ENCODE results near the gene WSCD2.

Gene WSCD2

GRCh38 chr12:108146035-108146893 lies 17.2 kb downstream of the WSCD2 start:
- Histone ChIP-seq H3K9ac (no peak overlapping the region), H3K27me3 (no peaks in the 10 kb centered on the region), H3K4me3 (no peak overlapping the region), H3K27ac (no peak overlapping the region), H3K4me2 (no peak overlapping the region), H3K9me3 (replicated peaks in 1 of 11) (no peaks in the 10 kb centered on the region), H3K4me1 (peaks cover 0 to under 1% (median 0%) of the 10 kb centered on the region in 10 experiments; a peak in 1 of 20 replicates), H3K36me3 (no peaks in the 10 kb centered on the region), H4K20me1 (no peaks in the 10 kb centered on the region; a peak in 1 of 22 replicates)
- no peak for TF ChIP-seq Cebpa-rat (IDR thresholded peaks at IDR 0.05)

GRCh38 chr12:108147279-108147678 lies 18.2 kb downstream of the WSCD2 start:
- Histone ChIP-seq H3K36me3 (no peaks in the 10 kb centered on the region), H3K4me2 (no peak overlapping the region), H3K27ac (no peak overlapping the region), H3K9me3 (replicated peaks in 1 of 11) (no peaks in the 10 kb centered on the region), H3K9ac (no peak overlapping the region), H4K20me1 (no peaks in the 10 kb centered on the region; a peak in 1 of 22 replicates), H3K27me3 (no peaks in the 10 kb centered on the region), H3K4me1 (peaks cover 0 to 10% (median 0%) of the 10 kb centered on the region in 10 experiments; a peak in 7 of 20 replicates), H3K4me3 (no peak overlapping the region)
- TF ChIP-seq Cebpa-rat (IDR thresholded peaks at IDR 0.05) = no peak

GRCh38 chr12:108148521-108149074 lies 19.5 kb downstream of the WSCD2 start:
- Histone ChIP-seq H3K4me2 (no peak overlapping the region), H3K36me3 (no peaks in the 10 kb centered on the region), H3K4me1 (peaks cover 0 to 11% (median 0%) of the 10 kb centered on the region in 10 experiments; a peak in 7 of 20 replicates), H3K27ac (no peak overlapping the region), H3K27me3 (no peaks in the 10 kb centered on the region), H3K9me3 (replicated peaks in 1 of 11) (no peaks in the 10 kb centered on the region), H4K20me1 (no peaks in the 10 kb centered on the region), H3K4me3 (no peak overlapping the region), H3K9ac (no peak overlapping the region)
- no peak for TF ChIP-seq Cebpa-rat (IDR thresholded peaks at IDR 0.05)

- H3K36me3 ChIP-seq = no peaks in the 10 kb centered on the region
- H3K27me3 ChIP-seq = no peaks in the 10 kb centered on the region
- no peak overlapping the region for H3K27ac ChIP-seq
- H3K4me2 ChIP-seq = no peak overlapping the region
- H3K9ac ChIP-seq = no peak overlapping the region
- TF ChIP-seq Cebpa-rat (IDR thresholded peaks at IDR 0.05) = no peak
- H3K9me3 ChIP-seq (replicated peaks in 1 of 11) = no peaks in the 10 kb centered on the region
- H4K20me1 ChIP-seq = no peaks in the 10 kb centered on the region
- H3K4me3 ChIP-seq = no peak overlapping the region
- peaks cover 0 to 11% (median 0%) of the 10 kb centered on the region in 10 experiments; a peak in 7 of 20 replicates for H3K4me1 ChIP-seq
Observed at GRCh38 chr12:108150436-108150835, 21.3 kb downstream of the WSCD2 start.

GRCh38 chr12:108151533-108152169 lies 22.6 kb downstream of the WSCD2 start:
- no peak overlapping the region for H3K9ac ChIP-seq
- H3K27ac ChIP-seq = no peak overlapping the region
- peaks cover 0 to 11% (median 0%) of the 10 kb centered on the region in 10 experiments; a peak in 7 of 20 replicates for H3K4me1 ChIP-seq
- peak overlapping the region in 5 of 11 experiments; percentile 13 to 30 (median 22); a peak in 8 of 22 replicates for H3K4me2 ChIP-seq
- no peaks in the 10 kb centered on the region for H3K9me3 ChIP-seq (replicated peaks in 1 of 11)
- no peaks in the 10 kb centered on the region for H3K36me3 ChIP-seq
- no peak overlapping the region for H3K4me3 ChIP-seq
- TF ChIP-seq Cebpa-rat (IDR thresholded peaks at IDR 0.05) = no peak
- H4K20me1 ChIP-seq = no peaks in the 10 kb centered on the region
- no peaks in the 10 kb centered on the region for H3K27me3 ChIP-seq

- no peak overlapping the region for H3K9ac ChIP-seq
- no peak overlapping the region for H3K4me3 ChIP-seq
- no peak for TF ChIP-seq Cebpa-rat (IDR thresholded peaks at IDR 0.05)
- no peaks in the 10 kb centered on the region for H3K9me3 ChIP-seq (replicated peaks in 1 of 11)
- peak overlapping the region in 5 of 11 experiments; percentile 13 to 30 (median 22); a peak in 5 of 22 replicates for H3K4me2 ChIP-seq
- no peaks in the 10 kb centered on the region for H3K27me3 ChIP-seq
- H3K4me1 ChIP-seq = peaks cover 0 to 11% (median 0%) of the 10 kb centered on the region in 10 experiments; a peak in 7 of 20 replicates
- no peaks in the 10 kb centered on the region for H4K20me1 ChIP-seq
- H3K27ac ChIP-seq = no peak overlapping the region
- no peaks in the 10 kb centered on the region for H3K36me3 ChIP-seq
Observed at GRCh38 chr12:108152170-108152538, 23.1 kb downstream of the WSCD2 start.

GRCh38 chr12:108156717-108157116 lies 27.6 kb downstream of the WSCD2 start:
- H3K9me3 ChIP-seq (replicated peaks in 1 of 11) = peaks cover 0 to 10% (median 0%) of the 10 kb centered on the region in 11 experiments; a peak in 4 of 22 replicates
- TF ChIP-seq Cebpa-rat (IDR thresholded peaks at IDR 0.05) = no peak
- no peaks in the 10 kb centered on the region for H4K20me1 ChIP-seq

GRCh38 chr12:108157870-108158459 lies 28.9 kb downstream of the WSCD2 start:
- no peak for TF ChIP-seq Cebpa-rat (IDR thresholded peaks at IDR 0.05)
- peaks cover 0 to 10% (median 0%) of the 10 kb centered on the region in 11 experiments; a peak in 4 of 22 replicates for H3K9me3 ChIP-seq (replicated peaks in 1 of 11)
- no peak overlapping the region for H3K4me3 ChIP-seq

More at GRCh38 chr12:108156717-108157116, 27.6 kb downstream of the WSCD2 start:
- H3K27ac ChIP-seq = no peak overlapping the region
- no peaks in the 10 kb centered on the region for H3K27me3 ChIP-seq
- no peaks in the 10 kb centered on the region for H3K36me3 ChIP-seq
- no peak overlapping the region for H3K4me2 ChIP-seq
- H3K4me3 ChIP-seq = no peak overlapping the region
- peaks cover 0 to 6% (median 0%) of the 10 kb centered on the region in 10 experiments; a peak in 7 of 20 replicates for H3K4me1 ChIP-seq
- no peak overlapping the region for H3K9ac ChIP-seq

GRCh38 chr12:108162207-108162606 lies 33.1 kb downstream of the WSCD2 start:
- Histone ChIP-seq H3K4me2 (no peak overlapping the region), H3K36me3 (no peaks in the 10 kb centered on the region), H4K20me1 (no peaks in the 10 kb centered on the region), H3K27ac (no peak overlapping the region), H3K4me1 (no peaks in the 10 kb centered on the region), H3K9ac (no peak overlapping the region), H3K9me3 (replicated peaks in 1 of 11) (peaks cover 0 to 10% (median 0%) of the 10 kb centered on the region in 11 experiments; a peak in 4 of 22 replicates), H3K27me3 (no peaks in the 10 kb centered on the region), H3K4me3 (no peak overlapping the region)
- no peak for TF ChIP-seq Cebpa-rat (IDR thresholded peaks at IDR 0.05)

More at GRCh38 chr12:108157870-108158459, 28.9 kb downstream of the WSCD2 start:
- H3K4me2 ChIP-seq = no peak overlapping the region
- no peaks in the 10 kb centered on the region for H3K36me3 ChIP-seq
- no peak overlapping the region for H3K27ac ChIP-seq
- no peaks in the 10 kb centered on the region for H4K20me1 ChIP-seq
- H3K27me3 ChIP-seq = no peaks in the 10 kb centered on the region
- no peak overlapping the region for H3K9ac ChIP-seq
- no peaks in the 10 kb centered on the region for H3K4me1 ChIP-seq
